B cell (primary cell): ENCODE data around the gene IPO4.

Source experiments
- EZH2 ChIP-seq: IDR thresholded peaks from 2 replicates; pipeline ENCODE4 v1.6.1; 2012; ENCODE audit warnings: borderline replicate concordance, low read depth, mild to moderate bottlenecking, moderate library complexity, low read length; ENCODE audit not compliant: insufficient read depth, poor library complexity, severe bottlenecking
- TF ChIP-seq, protein P1 (sequence below): fragments of 200-600 bp; IDR thresholded peaks from one replicate; pipeline ENCODE4 v1.8.0; 2022; ENCODE audit warnings: antibody characterized with exemption, mild to moderate bottlenecking

DNA sequence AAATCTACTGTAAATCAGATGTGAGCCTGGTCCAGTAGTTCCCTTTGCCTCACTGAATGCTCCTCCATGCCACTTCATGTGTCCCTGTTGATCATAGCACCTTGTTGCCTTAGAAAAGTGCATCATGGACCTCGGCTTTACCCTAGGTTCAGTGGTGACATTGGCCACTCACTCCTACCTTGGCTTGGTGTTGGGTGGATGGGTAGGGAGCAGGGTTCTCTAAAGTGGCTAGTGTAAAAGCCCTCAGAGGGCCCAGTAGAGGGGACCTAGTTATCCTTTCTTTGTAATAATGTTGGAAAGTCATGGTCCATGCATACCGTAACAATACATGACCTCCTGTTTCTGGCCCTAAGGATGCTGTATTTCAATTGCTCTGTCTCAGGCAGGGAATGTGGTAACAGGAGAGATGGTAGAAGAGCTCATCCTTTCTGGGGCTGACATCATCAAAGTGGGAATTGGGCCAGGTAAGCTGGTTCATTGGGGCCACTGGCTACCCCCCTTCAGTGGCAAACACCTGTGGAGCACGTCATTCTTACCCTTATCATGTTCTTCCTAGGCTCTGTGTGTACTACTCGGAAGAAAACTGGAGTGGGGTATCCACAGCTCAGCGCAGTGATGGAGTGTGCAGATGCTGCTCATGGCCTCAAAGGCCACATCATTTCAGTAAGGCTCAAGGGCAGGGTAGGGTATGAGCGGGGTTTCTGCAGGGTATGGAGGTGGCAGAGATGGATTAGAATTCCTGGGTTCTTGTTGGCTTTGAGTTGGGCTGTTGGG, 48.3 kb upstream of the IPO4 start:
- TF ChIP-seq, protein P1, sequence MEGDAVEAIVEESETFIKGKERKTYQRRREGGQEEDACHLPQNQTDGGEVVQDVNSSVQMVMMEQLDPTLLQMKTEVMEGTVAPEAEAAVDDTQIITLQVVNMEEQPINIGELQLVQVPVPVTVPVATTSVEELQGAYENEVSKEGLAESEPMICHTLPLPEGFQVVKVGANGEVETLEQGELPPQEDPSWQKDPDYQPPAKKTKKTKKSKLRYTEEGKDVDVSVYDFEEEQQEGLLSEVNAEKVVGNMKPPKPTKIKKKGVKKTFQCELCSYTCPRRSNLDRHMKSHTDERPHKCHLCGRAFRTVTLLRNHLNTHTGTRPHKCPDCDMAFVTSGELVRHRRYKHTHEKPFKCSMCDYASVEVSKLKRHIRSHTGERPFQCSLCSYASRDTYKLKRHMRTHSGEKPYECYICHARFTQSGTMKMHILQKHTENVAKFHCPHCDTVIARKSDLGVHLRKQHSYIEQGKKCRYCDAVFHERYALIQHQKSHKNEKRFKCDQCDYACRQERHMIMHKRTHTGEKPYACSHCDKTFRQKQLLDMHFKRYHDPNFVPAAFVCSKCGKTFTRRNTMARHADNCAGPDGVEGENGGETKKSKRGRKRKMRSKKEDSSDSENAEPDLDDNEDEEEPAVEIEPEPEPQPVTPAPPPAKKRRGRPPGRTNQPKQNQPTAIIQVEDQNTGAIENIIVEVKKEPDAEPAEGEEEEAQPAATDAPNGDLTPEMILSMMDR, result no peak
- no peak for TF ChIP-seq EZH2
